ENCODE data around the gene TMEM272. TPM values are rescaled to one million over a fixed set of nuclear protein-coding genes. Genes with fewer than 3 reads are reported as not detected.
A peak's percentile ranks its signal among the peaks of the same experiment; 100 is the strongest.
"Not testable (repeated sequence)": the region's sequence is repeated elsewhere in the genome, so short reads cannot be mapped to it uniquely, and the experiment has no call there.

TMEM272 gene
- total RNA-seq, 2 donors from 2014 or later = not detected

DNA sequence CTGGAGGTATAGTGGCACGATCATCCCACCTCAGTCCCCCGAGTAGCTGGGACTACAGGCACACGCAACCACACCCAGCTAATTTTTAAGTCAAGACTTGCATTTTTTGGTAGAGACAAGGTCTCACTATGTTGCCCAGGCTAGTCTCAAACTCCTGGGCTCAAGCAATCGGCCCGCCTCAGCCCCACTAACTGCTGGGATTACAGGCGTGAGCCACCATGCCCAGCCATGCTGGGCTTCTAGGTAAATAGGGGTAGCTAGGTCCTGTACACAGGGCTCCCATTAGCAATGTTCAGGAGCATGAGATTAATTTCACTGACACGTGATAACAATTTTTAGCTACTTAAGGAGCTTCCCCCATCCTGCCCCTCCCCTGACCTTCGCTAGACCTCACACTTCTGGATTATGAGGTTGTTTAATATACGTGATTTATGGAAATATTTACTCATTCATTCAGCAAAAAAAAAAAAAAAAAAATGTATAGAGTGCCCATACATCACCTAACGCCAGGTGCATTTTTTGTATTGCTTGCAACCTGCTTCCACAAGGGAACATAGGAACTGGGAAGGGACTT is 19.2 kb downstream of the TMEM272 start:
- ATAC-seq (no peak), DNase-seq (ENCODE audit: low spot score) (no peak)
- Mint-ChIP-seq H3K9me3 (no peaks in the 10 kb centered on the region), H3K36me3 (no peaks in the 10 kb centered on the region), H3K4me1 (ENCODE audit: low read depth in 2 of 2) (peaks cover 52 to 57% of the 10 kb centered on the region in 2 donors), H3K4me3 (peak overlapping the region; percentile 58), H3K27me3 (peaks cover 0 to 2% of the 10 kb centered on the region in 2 donors), H3K27ac (peak overlapping the region; percentile 53 to 87)

DNA sequence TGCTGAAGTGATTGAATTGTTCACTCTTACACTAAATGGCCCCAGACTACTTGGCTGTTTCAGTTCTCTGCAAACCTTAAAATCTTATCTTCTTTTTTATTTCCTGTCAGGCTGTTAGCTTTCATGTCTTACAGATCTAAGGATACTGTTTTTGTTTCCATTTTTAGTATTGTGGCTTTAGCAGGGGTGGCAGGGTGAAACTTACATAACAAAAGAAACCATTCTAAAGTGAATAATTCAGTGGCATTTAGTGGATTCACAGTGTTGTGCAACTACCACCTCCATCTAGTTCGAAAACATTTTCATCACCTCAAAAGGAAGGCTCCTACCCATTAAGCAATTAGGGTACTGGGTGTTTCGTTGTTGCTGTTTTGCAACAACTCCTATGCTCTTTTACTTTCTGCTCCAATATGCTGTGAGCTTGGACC is 19.8 kb downstream of the TMEM272 start:
- Mint-ChIP-seq H3K9me3 (no peaks in the 10 kb centered on the region), H3K4me1 (ENCODE audit: low read depth in 2 of 2) (peaks cover 55 to 60% of the 10 kb centered on the region in 2 donors), H3K27me3 (peaks cover 0 to 2% of the 10 kb centered on the region in 2 donors), H3K4me3 (peak overlapping the region; percentile 58), H3K36me3 (no peaks in the 10 kb centered on the region), H3K27ac (peak overlapping the region; percentile 53 to 87)
- no peak for DNase-seq (ENCODE audit: low spot score)
- peak; percentile 77 to 88 for ATAC-seq

DNA sequence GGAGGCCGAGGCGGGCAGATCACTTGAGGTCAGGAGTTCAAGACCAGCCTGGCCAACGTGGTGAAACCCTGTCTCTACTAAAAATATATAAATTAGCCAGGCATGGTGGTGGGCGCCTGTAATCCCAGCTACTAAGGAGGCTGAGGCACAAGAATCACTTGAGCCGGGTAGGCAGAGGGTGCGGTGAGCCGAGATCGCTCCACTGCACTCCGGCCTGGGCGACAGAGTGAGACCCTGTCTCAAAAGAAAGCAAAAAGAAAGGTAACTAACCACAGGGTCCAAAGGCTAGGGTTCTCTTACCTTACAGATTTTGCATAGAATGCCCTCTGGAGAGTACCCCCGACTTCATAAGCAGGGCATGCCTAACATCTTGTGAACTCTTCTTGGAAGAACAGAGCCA is 20.3 kb downstream of the TMEM272 start:
- H3K4me1 Mint-ChIP-seq (ENCODE audit: low read depth in 2 of 2) = peaks cover 60 to 63% of the 10 kb centered on the region in 2 donors
- peak overlapping the region; percentile 53 to 87 for H3K27ac Mint-ChIP-seq
- H3K4me3 Mint-ChIP-seq = peak overlapping the region; percentile 58
- H3K27me3 Mint-ChIP-seq; ATAC-seq; H3K36me3 Mint-ChIP-seq; H3K9me3 Mint-ChIP-seq; DNase-seq (ENCODE audit: low spot score): not testable (repeated sequence)

DNA sequence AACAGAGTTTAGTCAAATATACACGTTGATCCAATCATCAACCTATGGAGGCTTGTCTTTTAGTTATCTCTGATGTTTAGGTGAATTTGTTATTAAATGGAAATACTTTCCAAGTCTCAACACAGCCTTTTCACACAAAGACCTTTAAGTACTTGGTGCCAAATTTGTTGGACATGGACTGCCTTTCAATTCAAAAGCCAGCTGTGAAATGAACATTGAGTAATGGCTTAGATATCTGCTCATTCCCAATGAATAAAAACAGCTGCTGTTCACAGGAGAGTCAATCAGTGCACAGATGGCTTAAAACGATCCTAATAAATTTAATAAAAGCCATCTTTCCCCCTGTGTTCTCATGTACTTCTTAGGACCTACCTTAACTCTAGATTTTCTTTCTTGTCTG is 21.1 kb downstream of the TMEM272 start:
- peaks cover 0 to 2% of the 10 kb centered on the region in 2 donors for H3K27me3 Mint-ChIP-seq
- no peaks in the 10 kb centered on the region for H3K9me3 Mint-ChIP-seq
- no peak for DNase-seq (ENCODE audit: low spot score)
- H3K36me3 Mint-ChIP-seq = no peaks in the 10 kb centered on the region
- ATAC-seq = no peak
- peaks cover 65 to 67% of the 10 kb centered on the region in 2 donors for H3K4me1 Mint-ChIP-seq (ENCODE audit: low read depth in 2 of 2)
- no peak overlapping the region for H3K4me3 Mint-ChIP-seq
- H3K27ac Mint-ChIP-seq = peak overlapping the region; percentile 34 to 87

DNA sequence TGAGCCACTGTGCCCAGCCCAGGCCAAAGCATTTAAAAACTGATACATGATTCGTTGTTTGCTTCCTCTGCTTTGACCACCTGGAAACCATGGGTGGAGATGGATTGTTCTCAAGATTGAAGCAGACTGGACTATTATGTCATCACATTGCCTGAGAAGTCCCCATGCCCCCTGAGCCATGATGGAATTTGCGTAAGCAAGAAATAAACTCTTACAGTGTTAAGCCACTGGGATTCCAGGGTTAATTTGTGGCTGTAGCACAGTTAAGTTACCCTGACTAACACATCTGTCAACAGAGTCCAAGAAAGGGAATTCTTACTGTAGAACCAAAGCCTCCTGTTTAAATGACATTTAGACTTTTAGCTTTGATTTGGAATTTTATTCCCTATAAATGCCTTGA is 21.6 kb downstream of the TMEM272 start:
- Mint-ChIP-seq H3K27ac (no peak overlapping the region), H3K4me3 (no peak overlapping the region), H3K27me3 (peaks cover 0 to 3% of the 10 kb centered on the region in 2 donors)

DNA sequence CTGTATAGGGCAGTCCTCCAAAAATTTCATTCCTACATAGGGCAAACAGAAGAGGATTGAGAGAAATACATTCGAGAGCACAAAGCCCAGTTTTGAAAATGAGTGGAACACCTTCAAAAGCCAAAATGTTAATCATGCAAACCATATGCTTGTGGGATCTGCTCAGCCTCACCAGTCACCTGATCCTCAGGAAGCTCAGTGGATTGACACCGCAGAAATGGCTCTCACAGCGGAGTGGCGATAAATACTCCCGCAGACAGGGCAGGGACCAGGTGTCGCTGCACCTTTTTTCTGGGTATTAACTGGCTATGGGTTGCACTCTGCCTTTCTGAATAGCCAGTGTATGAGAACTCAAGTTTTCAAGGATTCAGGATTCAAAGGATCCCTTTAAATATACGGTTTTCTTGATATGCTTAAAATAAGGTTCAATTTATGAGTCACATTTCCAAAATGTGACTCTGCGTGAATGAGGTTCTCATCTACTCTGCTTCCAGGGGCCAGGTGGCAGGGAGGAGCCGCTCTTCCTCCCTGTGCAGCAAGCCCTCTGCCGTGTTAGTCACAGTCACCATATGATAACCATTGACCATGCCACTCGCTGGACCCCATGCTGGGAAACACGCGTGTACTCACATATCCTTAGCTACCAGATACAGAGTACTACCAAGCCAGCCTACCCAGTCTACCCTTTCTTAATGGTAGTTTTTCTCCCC is 22.7 kb downstream of the TMEM272 start:
- no peaks in the 10 kb centered on the region for H3K36me3 Mint-ChIP-seq
- peak overlapping the region; percentile 59 for H3K4me3 Mint-ChIP-seq
- no peak for ATAC-seq
- H3K27me3 Mint-ChIP-seq = peaks cover 0 to 9% of the 10 kb centered on the region in 2 donors
- H3K9me3 Mint-ChIP-seq = no peaks in the 10 kb centered on the region
- no peak for DNase-seq (ENCODE audit: low spot score)
- H3K4me1 Mint-ChIP-seq (ENCODE audit: low read depth in 2 of 2) = peaks cover 69 to 70% of the 10 kb centered on the region in 2 donors
- H3K27ac Mint-ChIP-seq = peak overlapping the region in 1 of 2 donors; percentile 59

More for the DNA sequence above, 21.6 kb downstream of the TMEM272 start:
- DNase-seq (ENCODE audit: low spot score) (no peak), ATAC-seq (no peak)
- H3K36me3 Mint-ChIP-seq = no peaks in the 10 kb centered on the region
- H3K4me1 Mint-ChIP-seq (ENCODE audit: low read depth in 2 of 2) = peaks cover 70 to 71% of the 10 kb centered on the region in 2 donors
- no peaks in the 10 kb centered on the region for H3K9me3 Mint-ChIP-seq

DNA sequence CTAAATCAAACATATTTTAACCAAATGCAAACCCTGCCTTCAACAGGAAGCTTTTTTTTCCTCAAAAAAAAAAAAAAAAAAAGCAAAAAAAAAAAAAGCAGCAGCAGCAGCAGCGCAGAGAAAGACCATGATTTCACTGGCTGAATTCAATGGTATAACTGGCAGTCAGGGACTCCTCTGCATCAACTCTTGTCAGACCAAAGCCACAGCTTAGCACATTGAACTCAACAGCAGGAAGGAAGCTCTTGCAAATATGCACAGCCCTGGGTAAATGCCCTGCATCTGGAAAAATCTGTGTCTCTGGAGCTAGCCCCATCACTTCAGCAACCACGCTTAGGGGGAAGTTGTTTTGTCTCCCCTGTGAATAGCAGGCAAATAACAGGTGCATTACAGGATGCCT is 23.4 kb downstream of the TMEM272 start:
- H3K4me3 Mint-ChIP-seq = peak overlapping the region; percentile 59
- peaks cover 63 to 64% of the 10 kb centered on the region in 2 donors for H3K4me1 Mint-ChIP-seq (ENCODE audit: low read depth in 2 of 2)
- DNase-seq (ENCODE audit: low spot score) (no peak), ATAC-seq (peak in 1 of 2 donors; percentile 21)
- no peaks in the 10 kb centered on the region for H3K9me3 Mint-ChIP-seq
- H3K36me3 Mint-ChIP-seq = no peaks in the 10 kb centered on the region
- H3K27me3 Mint-ChIP-seq = peaks cover 4 to 10% of the 10 kb centered on the region in 2 donors
- peak overlapping the region in 1 of 2 donors; percentile 20 for H3K27ac Mint-ChIP-seq

DNA sequence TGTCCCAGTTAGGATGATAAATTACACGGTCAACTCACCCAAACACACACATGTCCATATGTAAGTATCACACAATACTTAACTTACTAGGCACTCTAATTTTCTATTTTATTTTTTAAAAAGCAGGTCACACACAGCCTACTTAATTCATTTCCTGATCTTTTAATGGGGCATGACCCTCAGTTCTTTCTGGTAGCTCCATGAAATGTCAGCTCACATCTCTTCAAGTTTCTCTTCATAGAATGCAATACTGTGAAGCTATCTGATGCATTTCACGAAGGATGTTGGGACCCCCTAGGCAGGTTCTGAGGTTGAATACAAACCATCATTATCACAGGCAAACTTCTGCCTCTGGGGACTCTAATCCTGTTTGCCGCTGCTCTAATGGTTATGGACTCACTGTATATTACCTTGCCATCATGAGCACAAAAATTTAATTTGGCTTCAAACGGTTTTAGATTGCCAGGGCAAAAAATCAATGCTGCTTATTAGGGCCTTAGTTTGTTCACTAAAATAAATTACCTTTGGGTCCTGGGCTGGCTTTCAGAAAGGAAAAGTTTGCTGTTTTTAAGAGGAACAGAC is 24.9 kb downstream of the TMEM272 start:
- Mint-ChIP-seq H3K27ac (peak overlapping the region; percentile 13 to 81), H3K9me3 (no peaks in the 10 kb centered on the region), H3K27me3 (peaks cover 8 to 12% of the 10 kb centered on the region in 2 donors), H3K4me1 (ENCODE audit: low read depth in 2 of 2) (peaks cover 55 to 57% of the 10 kb centered on the region in 2 donors), H3K4me3 (peak overlapping the region; percentile 20), H3K36me3 (no peaks in the 10 kb centered on the region)
- no peak for DNase-seq (ENCODE audit: low spot score)
- no peak for ATAC-seq

DNA sequence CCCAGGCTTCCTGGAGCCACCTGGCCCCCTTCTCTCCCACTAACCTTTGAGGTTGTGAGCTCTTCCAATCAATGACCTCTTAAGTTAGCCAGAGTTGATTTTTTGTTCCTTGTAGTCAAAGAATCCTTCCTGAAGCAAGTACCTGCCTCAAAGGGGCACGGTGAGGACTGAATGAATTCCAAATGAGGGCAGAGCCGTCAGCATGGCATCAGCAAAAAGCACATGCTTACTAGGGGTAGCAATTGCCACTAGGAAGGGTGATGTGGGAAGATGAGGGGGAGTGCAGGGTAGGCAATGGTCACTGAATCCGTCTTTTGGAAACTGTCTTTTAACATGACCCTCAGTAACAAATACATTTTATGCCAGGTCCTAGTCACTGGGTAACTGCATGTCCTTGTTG is 25.4 kb downstream of the TMEM272 start:
- H3K4me1 Mint-ChIP-seq (ENCODE audit: low read depth in 2 of 2) = peaks cover 55 to 57% of the 10 kb centered on the region in 2 donors
- H3K27ac Mint-ChIP-seq = peak overlapping the region; percentile 13 to 81
- H3K9me3 Mint-ChIP-seq = no peaks in the 10 kb centered on the region
- DNase-seq (ENCODE audit: low spot score) (no peak), ATAC-seq (no peak)
- H3K36me3 Mint-ChIP-seq = no peaks in the 10 kb centered on the region
- no peak overlapping the region for H3K4me3 Mint-ChIP-seq
- peaks cover 8 to 12% of the 10 kb centered on the region in 2 donors for H3K27me3 Mint-ChIP-seq

DNA sequence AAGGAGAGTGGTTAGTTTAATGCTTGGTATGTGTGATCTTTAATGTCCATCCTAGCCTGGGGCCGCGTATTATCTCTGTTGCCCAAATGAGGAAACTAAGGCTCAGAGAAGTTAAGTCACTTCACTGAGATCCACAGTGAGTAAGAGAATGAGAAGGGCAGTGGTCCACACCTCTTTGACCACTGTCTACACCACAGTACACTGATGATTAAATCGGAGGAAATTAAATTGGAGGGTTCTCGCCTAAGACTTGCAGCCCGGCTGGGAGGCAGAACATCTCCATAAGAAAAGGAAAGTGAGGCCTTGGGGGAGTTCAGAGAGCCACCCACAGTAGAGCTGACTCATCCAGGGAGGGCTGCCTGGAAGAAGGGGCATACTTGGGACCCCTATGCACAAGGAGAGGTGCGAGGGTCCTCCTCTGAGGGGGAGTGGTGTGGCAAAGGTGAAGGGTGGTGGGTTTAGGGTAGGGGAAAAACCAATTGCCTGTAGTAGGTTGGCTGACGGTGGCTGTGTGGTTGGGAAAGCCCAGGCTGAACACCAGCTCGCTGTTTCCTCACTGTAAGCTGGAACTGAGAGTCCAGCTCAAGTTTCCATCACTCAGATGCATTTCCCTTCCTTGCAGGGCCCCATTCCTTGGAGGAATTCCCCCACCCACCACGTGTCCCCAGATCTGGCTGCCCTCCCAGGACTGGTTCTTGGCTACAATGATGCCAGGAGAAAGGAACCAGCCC is 26.0 kb downstream of the TMEM272 start:
- H3K27ac Mint-ChIP-seq = peak overlapping the region; percentile 17 to 81
- ATAC-seq = peak; percentile 45 to 72
- H3K36me3 Mint-ChIP-seq = no peaks in the 10 kb centered on the region
- no peaks in the 10 kb centered on the region for H3K9me3 Mint-ChIP-seq
- peaks cover 52 to 55% of the 10 kb centered on the region in 2 donors for H3K4me1 Mint-ChIP-seq (ENCODE audit: low read depth in 2 of 2)
- no peak for DNase-seq (ENCODE audit: low spot score)
- H3K27me3 Mint-ChIP-seq = peaks cover 8 to 12% of the 10 kb centered on the region in 2 donors
- peak overlapping the region; percentile 28 for H3K4me3 Mint-ChIP-seq

DNA sequence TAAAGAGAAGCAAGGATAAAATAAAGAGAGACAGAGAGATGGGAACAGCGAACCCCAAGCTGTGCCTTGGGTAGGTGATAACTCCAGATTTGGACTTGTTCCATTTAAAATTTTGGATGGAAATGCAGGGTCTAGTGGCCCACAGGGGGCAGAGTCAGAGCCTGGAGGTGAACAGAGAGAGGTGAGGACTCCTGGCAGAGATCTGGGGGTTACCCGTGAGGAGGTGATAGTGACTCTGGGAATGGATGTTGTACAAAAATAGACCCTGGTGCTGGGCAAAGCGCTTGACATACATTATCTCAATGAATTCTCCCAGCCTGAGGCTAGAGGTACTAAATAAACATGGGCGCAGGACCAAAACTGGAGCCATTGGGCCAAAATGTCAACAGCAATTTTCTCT is 26.7 kb downstream of the TMEM272 start:
- Mint-ChIP-seq H3K4me3 (no peak overlapping the region), H3K27ac (peak overlapping the region; percentile 17 to 81), H3K36me3 (no peaks in the 10 kb centered on the region), H3K27me3 (peaks cover 8 to 12% of the 10 kb centered on the region in 2 donors), H3K4me1 (ENCODE audit: low read depth in 2 of 2) (peaks cover 52 to 57% of the 10 kb centered on the region in 2 donors), H3K9me3 (no peaks in the 10 kb centered on the region)
- DNase-seq (ENCODE audit: low spot score) = no peak
- ATAC-seq = no peak

DNA sequence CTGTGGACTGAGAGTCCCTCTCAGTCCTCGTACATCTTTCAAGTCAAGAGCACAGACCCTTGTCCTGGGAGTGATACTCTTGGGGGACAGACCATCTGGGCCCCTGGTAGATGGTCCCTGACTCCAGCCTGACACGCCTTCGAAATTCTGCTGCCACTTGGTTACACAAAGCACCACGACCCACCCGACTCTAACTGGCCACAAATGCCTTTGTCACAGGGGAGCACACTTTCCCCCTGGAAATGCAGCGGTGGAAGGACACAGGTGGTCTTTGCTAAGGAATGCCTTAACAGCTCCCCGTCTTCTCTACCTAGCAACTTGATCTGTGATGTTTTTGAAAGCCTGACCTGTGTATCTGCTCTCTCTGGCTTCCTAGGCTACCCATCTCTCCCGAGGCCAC is 27.3 kb downstream of the TMEM272 start:
- H3K27ac Mint-ChIP-seq = peak overlapping the region in 1 of 2 donors; percentile 81

DNA sequence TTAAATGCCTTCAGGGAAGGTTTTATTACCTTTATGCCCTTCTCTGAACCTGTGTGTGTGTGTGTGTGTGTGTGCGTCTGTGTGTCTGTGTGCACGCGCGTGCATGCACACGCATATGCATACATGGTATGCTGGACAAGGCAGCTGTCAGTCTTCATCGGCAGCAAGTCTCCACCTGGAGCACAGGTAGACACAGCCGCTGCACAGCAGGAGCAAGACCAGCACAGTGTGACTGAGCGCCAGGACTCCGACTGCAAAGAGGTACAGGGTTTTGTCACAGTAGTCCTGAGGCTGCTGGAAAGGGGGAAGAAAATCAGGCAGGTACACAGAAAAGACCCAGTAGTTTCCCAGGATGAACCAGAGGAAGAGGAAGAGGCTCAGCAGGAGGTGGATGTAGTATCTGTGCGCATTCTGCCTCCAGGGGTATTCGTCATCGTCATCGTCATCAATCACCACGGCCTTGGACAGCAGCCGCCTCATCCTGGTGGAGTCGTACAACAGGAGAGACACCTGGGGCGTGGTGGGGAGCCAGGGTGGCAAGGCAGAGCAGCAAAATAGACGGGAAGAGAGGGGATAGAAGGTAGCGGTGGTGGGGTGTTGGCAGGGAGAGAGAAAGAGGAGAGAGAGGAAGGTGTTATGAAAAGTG is 28.2 kb downstream of the TMEM272 start:
- peak overlapping the region in 1 of 2 donors; percentile 7 for H3K27ac Mint-ChIP-seq
- DNase-seq (ENCODE audit: low spot score) = no peak
- no peak for ATAC-seq
- H3K4me3 Mint-ChIP-seq = no peak overlapping the region
- H3K27me3 Mint-ChIP-seq = peaks cover 8 to 12% of the 10 kb centered on the region in 2 donors
- no peaks in the 10 kb centered on the region for H3K9me3 Mint-ChIP-seq
- H3K36me3 Mint-ChIP-seq = no peaks in the 10 kb centered on the region
- H3K4me1 Mint-ChIP-seq (ENCODE audit: low read depth in 2 of 2) = peaks cover 41 to 56% of the 10 kb centered on the region in 2 donors

More for the DNA sequence above, 27.3 kb downstream of the TMEM272 start:
- H3K4me1 Mint-ChIP-seq (ENCODE audit: low read depth in 2 of 2) = peaks cover 50 to 56% of the 10 kb centered on the region in 2 donors
- peaks cover 8 to 12% of the 10 kb centered on the region in 2 donors for H3K27me3 Mint-ChIP-seq
- no peaks in the 10 kb centered on the region for H3K9me3 Mint-ChIP-seq
- ATAC-seq (no peak), DNase-seq (ENCODE audit: low spot score) (no peak)
- H3K4me3 Mint-ChIP-seq = no peak overlapping the region
- no peaks in the 10 kb centered on the region for H3K36me3 Mint-ChIP-seq
